SH-SY5Y (cell line): ENCODE measurements around the gene C1QTNF12.

ENCODE experiments used
- GATA2 ChIP-seq: IDR thresholded peaks from 2 replicates; pipeline ENCODE4 v1.6.1; 2011; ENCODE audit warnings: mild to moderate bottlenecking, low read depth, low read length
- GATA3 ChIP-seq: IDR thresholded peaks from 2 replicates; pipeline ENCODE4 v1.6.1; 2011; ENCODE audit warnings: low read depth, mild to moderate bottlenecking, low read length, moderate library complexity

C1QTNF12 gene

GRCh38 chr1:1204425-1204920, 42.0 kb downstream of the C1QTNF12 start:
- TF ChIP-seq GATA2, result no peak
- TF ChIP-seq GATA3, result no peak

- TF ChIP-seq GATA2, result no peak
- no peak for TF ChIP-seq GATA3
Measured at GRCh38 chr1:1203561-1204424, 42.7 kb downstream of the C1QTNF12 start.

- TF ChIP-seq GATA3 (no peak), GATA2 (no peak)
Measured at GRCh38 chr1:1202831-1203560, 43.5 kb downstream of the C1QTNF12 start.

GRCh38 chr1:1200876-1201810, 45.4 kb downstream of the C1QTNF12 start:
- TF ChIP-seq GATA2, result no peak
- TF ChIP-seq GATA3, result no peak

GRCh38 chr1:1199961-1200875, 46.3 kb downstream of the C1QTNF12 start:
- TF ChIP-seq GATA3, result no peak
- no peak for TF ChIP-seq GATA2

GRCh38 chr1:1199141-1199960, 47.2 kb downstream of the C1QTNF12 start:
- TF ChIP-seq GATA2 (no peak), GATA3 (no peak)

GRCh38 chr1:1198423-1199140, 47.9 kb downstream of the C1QTNF12 start:
- TF ChIP-seq GATA2 (no peak), GATA3 (no peak)

- TF ChIP-seq GATA2 (no peak), GATA3 (no peak)
Measured at GRCh38 chr1:1197551-1198422, 48.7 kb downstream of the C1QTNF12 start.

- TF ChIP-seq GATA2 (no peak), GATA3 (no peak)
Measured at GRCh38 chr1:1197188-1197500, 49.4 kb downstream of the C1QTNF12 start.

- TF ChIP-seq GATA3 (no peak), GATA2 (no peak)
Measured at GRCh38 chr1:1196431-1197187, 49.9 kb downstream of the C1QTNF12 start.
